ENCODE results near the gene TMEM87A. TPM values are rescaled to one million over a fixed set of nuclear protein-coding genes. Genes with fewer than 3 reads are reported as not detected.

Gene TMEM87A, protein sequence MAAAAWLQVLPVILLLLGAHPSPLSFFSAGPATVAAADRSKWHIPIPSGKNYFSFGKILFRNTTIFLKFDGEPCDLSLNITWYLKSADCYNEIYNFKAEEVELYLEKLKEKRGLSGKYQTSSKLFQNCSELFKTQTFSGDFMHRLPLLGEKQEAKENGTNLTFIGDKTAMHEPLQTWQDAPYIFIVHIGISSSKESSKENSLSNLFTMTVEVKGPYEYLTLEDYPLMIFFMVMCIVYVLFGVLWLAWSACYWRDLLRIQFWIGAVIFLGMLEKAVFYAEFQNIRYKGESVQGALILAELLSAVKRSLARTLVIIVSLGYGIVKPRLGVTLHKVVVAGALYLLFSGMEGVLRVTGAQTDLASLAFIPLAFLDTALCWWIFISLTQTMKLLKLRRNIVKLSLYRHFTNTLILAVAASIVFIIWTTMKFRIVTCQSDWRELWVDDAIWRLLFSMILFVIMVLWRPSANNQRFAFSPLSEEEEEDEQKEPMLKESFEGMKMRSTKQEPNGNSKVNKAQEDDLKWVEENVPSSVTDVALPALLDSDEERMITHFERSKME
- total RNA-seq, result 48.7 and 58.2 TPM in 2 replicates

GRCh38 chr15:42272939-42273899, at the start of gene TMEM87A, which contains the start of gene GANC:
TMEM87A (minus strand) TSS chr15:42273433; CDS start chr15:42273398, 35 bp downstream.
GANC (plus strand) TSS chr15:42273201; CDS start chr15:42274482, 1,281 bp downstream.

DNA sequence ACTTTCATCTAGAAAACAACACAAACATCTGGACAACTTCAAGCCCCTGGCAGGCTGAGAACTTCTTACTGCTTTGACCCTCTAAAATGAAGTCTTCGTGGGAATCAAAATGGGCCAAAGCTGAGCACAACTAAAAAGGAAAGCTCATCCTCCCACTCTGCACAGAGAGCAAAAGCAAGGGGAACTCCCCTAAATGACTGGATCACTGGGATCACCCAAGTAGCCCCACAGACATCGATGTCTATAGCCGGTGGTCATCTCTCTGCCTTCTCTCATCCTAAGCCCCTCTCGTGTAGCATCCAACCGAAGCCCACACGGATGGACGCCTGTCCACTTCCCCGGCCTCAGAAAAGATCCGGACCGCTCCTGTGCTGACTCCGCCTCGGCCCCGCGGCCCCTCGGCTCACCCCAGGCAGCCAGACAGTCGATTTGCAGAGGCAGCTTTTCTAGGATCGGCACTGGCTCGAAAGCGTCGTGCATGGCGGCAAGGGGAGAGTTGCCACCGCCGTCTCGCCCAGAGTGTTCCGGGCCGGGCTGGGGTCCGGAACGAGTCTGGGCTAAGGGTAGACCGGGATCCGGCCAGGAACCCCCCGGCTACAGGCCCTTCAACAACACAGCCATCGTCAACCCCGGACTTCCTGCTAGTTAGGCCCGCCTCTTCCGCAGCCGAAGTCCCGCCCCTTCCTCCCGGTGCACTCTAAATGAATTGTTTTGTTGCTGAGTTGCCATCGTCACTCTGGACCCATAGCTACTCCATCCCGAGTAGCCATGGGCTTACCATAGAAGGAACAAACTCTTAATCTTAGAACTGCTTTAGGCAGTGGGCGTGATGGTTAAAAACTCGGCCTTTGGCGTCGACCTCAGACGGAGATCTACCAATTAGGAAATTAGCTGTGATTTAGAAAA, 65.3 kb downstream of the TMEM87A start, which contains the start of gene VPS39:
Gene VPS39, minus strand, starts transcription at position 631 of the 906 bp plus-strand sequence. Its CDS starts 151 bp downstream, at position 480.

Other genes starting within 250 kb of the TMEM87A start
- not detected in 2 replicates for gene PLA2G4D, start 178.9 kb downstream of the TMEM87A start, total RNA-seq
- 3.5 and 10.7 TPM in 2 replicates for gene PLA2G4F, start 116.8 kb downstream of the TMEM87A start, total RNA-seq
- gene VPS39, start 65.1 kb downstream of the TMEM87A start, total RNA-seq, result 15.1 and 24.8 TPM in 2 replicates
- gene GANC, start 232 bp downstream of the TMEM87A start, total RNA-seq, result 14.9 and 19.3 TPM in 2 replicates
- gene CAPN3, start 86.1 kb upstream of the TMEM87A start, total RNA-seq, result 1.5 and 1.7 TPM in 2 replicates
- gene ZNF106, start 217.7 kb upstream of the TMEM87A start, total RNA-seq, result 15.3 and 22.2 TPM in 2 replicates
- 34.5 and 42.5 TPM in 2 replicates for gene SNAP23, start 222.2 kb upstream of the TMEM87A start, total RNA-seq

All from airway epithelial cell (primary cell).